Tibial artery (tissue), 4 donors: ENCODE measurements around the gene BPIFB1.
A peak's percentile ranks its signal among the peaks of the same experiment; 100 is the strongest.

Source experiments
- DNase-seq, 2 donors: peaks; one replicate each; pipeline ENCODE4 v3.0.0-alpha.2; 2019
- H3K27ac ChIP-seq, 2 donors: fragments of 200-600 bp; sonication (generic) in 1 of 2; 1 replicate in 1 of 2; 2 replicates in 1 of 2; pipeline ENCODE4 v1.5.1; 2018 to 2019; ENCODE audit warnings: mild to moderate bottlenecking in 1 of 2
- H3K27me3 ChIP-seq, 2 donors: fragments of 200-600 bp; sonication (generic) in 1 of 2; one replicate each; pipeline versions ENCODE4 v1.5.1 to v1.6.0; 2016 to 2019
- H3K36me3 ChIP-seq, 3 donors: fragments of 200-600 bp; sonication (generic) in 2 of 3; one replicate each; pipeline ENCODE4 v1.5.1; 2016 to 2019; ENCODE audit warnings: mild to moderate bottlenecking in 2 of 3
- H3K4me1 ChIP-seq, 4 donors: fragments of 200-600 bp; sonication (generic) in 2 of 4; 1 replicate in 3 of 4; 2 replicates in 1 of 4; pipeline ENCODE4 v1.5.1; 2016 to 2019
- H3K4me3 ChIP-seq, 2 donors: fragments of 200-600 bp; sonication (generic) in 1 of 2; 1 replicate in 1 of 2; 2 replicates in 1 of 2; pipeline ENCODE4 v1.5.1; 2018 to 2019; ENCODE audit warnings: mild to moderate bottlenecking in 2 of 2
- H3K9me3 ChIP-seq, 3 donors: fragments of 200-600 bp; sonication (generic) in 1 of 3; one replicate each; pipeline ENCODE4 v1.5.1; 2016 to 2019
- CTCF ChIP-seq, 2 experiments: fragments of 200-600 bp in 1 of 2; fragments of 450-650 bp in 1 of 2; IDR thresholded peaks; one replicate each; pipeline ENCODE4 v1.5.1; 2017 to 2019; ENCODE audit warnings: antibody characterized with exemption in 2 of 2, mild to moderate bottlenecking in 1 of 2, moderate library complexity in 1 of 2
- intact Hi-C: fragments of 100-400 bp; cut with DNase I; formaldehyde crosslinking; loops from one replicate; pipeline ENCODE4 v1.15.0; 2023; ENCODE audit warnings: low total_unique reads

The BPIFB1 gene

GRCh38 chr20:33282991-33283555, at the start of gene BPIFB1:
TSS of gene BPIFB1 (plus strand) at chr20:33283214. CDS start at chr20:33286074, 2,860 bp downstream.
- H3K4me1 ChIP-seq: no peaks in the 10 kb centered on the region
- DNase-seq: no peak
- H3K27ac ChIP-seq: no peak within 1 kb of the TSS
- intact Hi-C loops: no loop called here
- H3K4me3 ChIP-seq: no peak within 1 kb of the TSS
- H3K36me3 ChIP-seq: no peaks in the 10 kb centered on the region
- no peaks in the 10 kb centered on the region for H3K9me3 ChIP-seq
- TF ChIP-seq CTCF (IDR thresholded peaks at IDR 0.05): no peak
- H3K27me3 ChIP-seq: peaks cover 0 to 62% of the 10 kb centered on the region in 2 donors

- DNase-seq: peak in 1 of 2 donors; percentile 3
- H3K36me3 ChIP-seq: no peaks in the 10 kb centered on the region
- H3K4me1 ChIP-seq: no peaks in the 10 kb centered on the region
- no peaks in the 10 kb centered on the region for H3K9me3 ChIP-seq
- H3K4me3 ChIP-seq: no peak overlapping the region
- intact Hi-C loops: no loop called here
- H3K27ac ChIP-seq: no peak overlapping the region
- peaks cover 0 to 30% of the 10 kb centered on the region in 2 donors for H3K27me3 ChIP-seq
- no peak for TF ChIP-seq CTCF (IDR thresholded peaks at IDR 0.05)
Measured at GRCh38 chr20:33234050-33234449, 49.0 kb upstream of the BPIFB1 start.

GRCh38 chr20:33235696-33236095, 47.3 kb upstream of the BPIFB1 start, which contains the start of gene BPIFA1:
TSS of gene BPIFA1 (plus strand) at chr20:33235996. CDS start at chr20:33237712, 1,716 bp downstream.
- Histone ChIP-seq H3K9me3 (no peaks in the 10 kb centered on the region), H3K4me3 (no peak within 1 kb of the TSS)

GRCh38 chr20:33236351-33236750, 46.7 kb upstream of the BPIFB1 start:
- H3K4me1 ChIP-seq: no peaks in the 10 kb centered on the region
- TF ChIP-seq CTCF (IDR thresholded peaks at IDR 0.05): no peak
- no peak overlapping the region for H3K4me3 ChIP-seq
- DNase-seq: no peak
- intact Hi-C loops: no loop called here
- no peaks in the 10 kb centered on the region for H3K9me3 ChIP-seq
- peaks cover 0 to 29% of the 10 kb centered on the region in 2 donors for H3K27me3 ChIP-seq
- H3K27ac ChIP-seq: no peak overlapping the region
- no peaks in the 10 kb centered on the region for H3K36me3 ChIP-seq

More at GRCh38 chr20:33235696-33236095, 47.3 kb upstream of the BPIFB1 start, which contains the start of gene BPIFA1:
- TF ChIP-seq CTCF (IDR thresholded peaks at IDR 0.05): no peak
- intact Hi-C loops: no loop called here
- Histone ChIP-seq H3K36me3 (no peaks in the 10 kb centered on the region), H3K27ac (no peak within 1 kb of the TSS), H3K4me1 (no peaks in the 10 kb centered on the region), H3K27me3 (peaks cover 0 to 30% of the 10 kb centered on the region in 2 donors)
- DNase-seq: no peak

- Histone ChIP-seq H3K9me3 (no peaks in the 10 kb centered on the region), H3K4me3 (no peak overlapping the region), H3K36me3 (no peaks in the 10 kb centered on the region), H3K27me3 (peaks cover 0 to 28% of the 10 kb centered on the region in 2 donors), H3K27ac (no peak overlapping the region), H3K4me1 (no peaks in the 10 kb centered on the region)
- TF ChIP-seq CTCF (IDR thresholded peaks at IDR 0.05): no peak
- peak in 1 of 2 donors; percentile 12 for DNase-seq
- intact Hi-C loops: no loop called here
Measured at GRCh38 chr20:33237989-33238388, 45.0 kb upstream of the BPIFB1 start.
